Stimulated activated naive B cell treated with anti-CD40 and anti-IgM and Interleukin-4, amounts not matched to agents 10 μg/mL and 1 μg/mL and 100 μg/mL, for 72 hours (primary cell): ENCODE data around the gene GALNT17.

Experiments
- ATAC-seq, 2 donors: fragments of 150-1000 bp; cut with Tn5 transposase; replicated peaks; 2 replicates each; pipeline ENCODE4 v1.10.0; 2021; ENCODE audit warnings: moderate library complexity in 1 of 2
- DNase-seq: peaks from one replicate; pipeline ENCODE4 v3.0.0; 2021
- H3K27ac Mint-ChIP-seq: one replicate; pipeline ENCODE4 v1.8.0; 2022; ENCODE audit warnings: mild to moderate bottlenecking, mixed read lengths
- H3K27me3 Mint-ChIP-seq, 2 donors: one replicate each; pipeline ENCODE4 v1.8.0; 2022; ENCODE audit warnings: mixed read lengths in 2 of 2
- H3K36me3 Mint-ChIP-seq, 2 donors: one replicate each; pipeline ENCODE4 v1.8.0; 2022; ENCODE audit warnings: mixed read lengths in 2 of 2, mild to moderate bottlenecking in 1 of 2
- H3K4me1 Mint-ChIP-seq, 2 donors: one replicate each; pipeline ENCODE4 v1.8.0; 2022; ENCODE audit warnings: mixed read lengths in 2 of 2, mild to moderate bottlenecking in 1 of 2
- H3K4me3 Mint-ChIP-seq, 2 donors: one replicate each; pipeline ENCODE4 v1.8.0; 2022; ENCODE audit warnings: mild to moderate bottlenecking in 2 of 2, mixed read lengths in 2 of 2, moderate library complexity in 1 of 2
- H3K9me3 Mint-ChIP-seq, 2 donors: one replicate each; pipeline ENCODE4 v1.8.0; 2022; ENCODE audit warnings: mixed read lengths in 2 of 2, mild to moderate bottlenecking in 1 of 2

The GALNT17 gene

DNA sequence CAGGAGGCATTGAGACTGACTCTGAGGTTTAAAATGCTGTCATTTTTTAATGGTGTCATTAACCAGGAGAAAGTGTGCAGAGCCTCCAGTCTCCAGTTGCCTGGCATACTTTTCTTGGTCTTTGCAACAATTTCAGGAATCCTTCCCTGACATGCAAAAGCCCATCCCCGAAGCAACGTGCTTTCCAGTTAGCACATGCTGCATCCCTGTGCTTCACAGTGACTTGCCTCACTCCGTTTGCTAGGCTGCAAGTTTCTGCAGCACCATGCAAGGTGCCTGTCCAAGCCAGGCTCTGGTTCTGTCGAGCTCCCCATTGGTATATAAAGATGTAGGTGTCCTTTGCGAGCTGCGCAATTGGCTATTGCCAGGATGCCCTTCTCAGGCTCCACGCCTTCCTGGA is 135.0 kb downstream of the GALNT17 start:
- Mint-ChIP-seq H3K4me3 (no peak overlapping the region), H3K4me1 (no peaks in the 10 kb centered on the region), H3K9me3 (peaks cover 12 to 13% of the 10 kb centered on the region in 2 donors), H3K36me3 (no peaks in the 10 kb centered on the region), H3K27me3 (no peaks in the 10 kb centered on the region), H3K27ac (no peak overlapping the region)
- ATAC-seq (no peak), DNase-seq (no peak)

DNA sequence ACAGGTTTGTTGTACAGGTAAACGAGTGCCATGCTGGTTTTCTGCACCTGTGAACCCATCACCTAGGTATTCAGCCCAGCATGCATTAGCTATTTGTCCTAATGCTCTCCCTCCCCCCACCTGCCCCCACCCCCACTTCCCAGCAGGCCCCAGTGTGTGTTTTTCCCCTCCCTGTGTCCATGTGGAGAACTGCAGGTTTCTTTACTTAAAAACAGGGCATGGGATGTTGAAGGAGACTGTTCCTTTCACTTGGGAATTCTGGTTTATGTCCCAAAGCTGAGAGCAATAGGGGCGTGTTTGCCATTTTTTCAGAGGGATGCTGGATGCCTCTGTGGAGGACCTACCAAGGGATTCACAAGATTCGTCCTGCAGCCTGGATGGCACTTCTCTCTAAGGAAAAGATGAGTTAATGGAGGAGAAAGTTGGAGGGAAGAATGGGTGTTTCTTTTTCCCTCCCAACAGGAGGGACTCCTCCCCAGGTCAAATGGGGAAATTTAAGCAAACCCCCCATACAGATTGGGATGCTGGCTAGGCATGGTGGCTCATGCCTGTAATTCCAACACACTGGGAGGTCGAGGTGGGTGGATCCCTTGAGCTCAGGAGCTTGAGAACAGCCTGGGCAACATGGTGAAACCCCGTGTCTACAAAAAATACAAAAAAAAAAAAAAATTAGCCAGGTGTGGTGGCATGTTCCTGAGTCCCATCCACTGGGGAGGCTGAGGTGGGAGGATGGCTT is 136.0 kb downstream of the GALNT17 start:
- no peaks in the 10 kb centered on the region for H3K4me1 Mint-ChIP-seq
- no peak overlapping the region for H3K4me3 Mint-ChIP-seq
- ATAC-seq (no peak), DNase-seq (no peak)
- H3K27me3 Mint-ChIP-seq: no peaks in the 10 kb centered on the region
- H3K36me3 Mint-ChIP-seq: no peaks in the 10 kb centered on the region
- peaks cover 15 to 21% of the 10 kb centered on the region in 2 donors for H3K9me3 Mint-ChIP-seq
- H3K27ac Mint-ChIP-seq: no peak overlapping the region

DNA sequence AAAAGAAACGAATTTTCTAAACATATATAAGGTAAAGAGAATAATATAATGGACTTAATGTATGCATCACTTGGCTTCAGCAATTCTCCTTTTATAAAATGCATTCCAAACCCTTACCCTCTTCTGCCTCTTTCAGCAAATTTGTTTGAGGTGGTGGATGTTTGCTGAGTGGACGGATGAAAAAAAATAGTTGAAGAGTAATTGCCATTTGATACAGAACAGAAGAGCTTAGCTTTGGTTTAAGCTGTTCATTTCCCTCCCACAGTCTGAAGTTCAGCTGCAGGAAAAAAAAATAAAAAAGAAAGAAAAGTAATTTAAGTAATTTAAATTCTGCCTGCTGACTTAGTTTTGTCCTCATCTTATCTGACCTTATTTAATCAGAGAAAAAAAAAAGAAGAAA is 138.6 kb downstream of the GALNT17 start:
- Mint-ChIP-seq H3K27me3 (no peaks in the 10 kb centered on the region), H3K4me3 (no peak overlapping the region), H3K36me3 (no peaks in the 10 kb centered on the region), H3K27ac (no peak overlapping the region), H3K4me1 (no peaks in the 10 kb centered on the region), H3K9me3 (peaks cover 15 to 20% of the 10 kb centered on the region in 2 donors)
- no peak for DNase-seq
- ATAC-seq: no peak

GRCh38 chr7:71271203-71271602 is 139.3 kb downstream of the GALNT17 start:
- H3K27ac Mint-ChIP-seq: no peak overlapping the region
- H3K9me3 Mint-ChIP-seq: peaks cover 13 to 19% of the 10 kb centered on the region in 2 donors
- H3K4me1 Mint-ChIP-seq: no peaks in the 10 kb centered on the region
- no peaks in the 10 kb centered on the region for H3K27me3 Mint-ChIP-seq
- no peak overlapping the region for H3K4me3 Mint-ChIP-seq
- H3K36me3 Mint-ChIP-seq: no peaks in the 10 kb centered on the region
- ATAC-seq: no peak
- no peak for DNase-seq

GRCh38 chr7:71272509-71273490 is 140.9 kb downstream of the GALNT17 start:
- H3K4me1 Mint-ChIP-seq: no peaks in the 10 kb centered on the region
- H3K27me3 Mint-ChIP-seq: no peaks in the 10 kb centered on the region

GRCh38 chr7:71278257-71278656 is 146.3 kb downstream of the GALNT17 start:
- Mint-ChIP-seq H3K27ac (no peak overlapping the region), H3K4me1 (no peaks in the 10 kb centered on the region), H3K36me3 (no peaks in the 10 kb centered on the region), H3K9me3 (peaks cover 9 to 12% of the 10 kb centered on the region in 2 donors), H3K27me3 (no peaks in the 10 kb centered on the region), H3K4me3 (no peak overlapping the region)
- DNase-seq: no peak
- no peak for ATAC-seq

More at GRCh38 chr7:71272509-71273490, 140.9 kb downstream of the GALNT17 start:
- Mint-ChIP-seq H3K27ac (no peak overlapping the region), H3K9me3 (peaks cover 8 to 20% of the 10 kb centered on the region in 2 donors), H3K36me3 (no peaks in the 10 kb centered on the region), H3K4me3 (no peak overlapping the region)
- no peak for ATAC-seq
- no peak for DNase-seq

- no peak for ATAC-seq
- no peaks in the 10 kb centered on the region for H3K4me1 Mint-ChIP-seq
- H3K9me3 Mint-ChIP-seq: peaks cover 10 to 12% of the 10 kb centered on the region in 2 donors
- no peak overlapping the region for H3K4me3 Mint-ChIP-seq
- no peak for DNase-seq
- no peak overlapping the region for H3K27ac Mint-ChIP-seq
- no peaks in the 10 kb centered on the region for H3K27me3 Mint-ChIP-seq
- no peaks in the 10 kb centered on the region for H3K36me3 Mint-ChIP-seq
These were observed 149.3 kb downstream of the GALNT17 start for GRCh38 chr7:71281261-71281660.

DNA sequence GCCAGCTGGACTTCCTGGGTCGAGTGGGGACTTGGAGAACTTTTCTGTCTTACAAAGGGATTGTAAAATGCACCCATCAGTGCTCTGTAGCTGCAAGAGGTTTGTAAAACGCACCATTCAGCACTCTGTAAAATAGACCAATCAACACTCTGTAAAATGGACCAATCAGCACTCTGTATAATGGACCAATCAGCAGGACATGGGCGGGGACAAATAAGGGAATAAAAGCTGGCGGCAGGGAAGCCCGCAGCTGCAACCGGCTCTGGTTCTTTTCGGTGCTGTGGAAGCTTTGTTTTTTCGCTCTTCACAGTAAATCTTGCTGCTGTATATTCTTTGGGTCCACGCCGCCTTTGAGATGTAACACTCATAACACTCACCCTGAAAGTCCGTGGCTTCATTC is 151.9 kb downstream of the GALNT17 start:
- Mint-ChIP-seq H3K4me3 (no peak overlapping the region), H3K4me1 (no peaks in the 10 kb centered on the region), H3K9me3 (peaks cover 8 to 11% of the 10 kb centered on the region in 2 donors), H3K36me3 (no peaks in the 10 kb centered on the region), H3K27me3 (no peaks in the 10 kb centered on the region), H3K27ac (no peak overlapping the region)
- ATAC-seq (no peak), DNase-seq (no peak)

DNA sequence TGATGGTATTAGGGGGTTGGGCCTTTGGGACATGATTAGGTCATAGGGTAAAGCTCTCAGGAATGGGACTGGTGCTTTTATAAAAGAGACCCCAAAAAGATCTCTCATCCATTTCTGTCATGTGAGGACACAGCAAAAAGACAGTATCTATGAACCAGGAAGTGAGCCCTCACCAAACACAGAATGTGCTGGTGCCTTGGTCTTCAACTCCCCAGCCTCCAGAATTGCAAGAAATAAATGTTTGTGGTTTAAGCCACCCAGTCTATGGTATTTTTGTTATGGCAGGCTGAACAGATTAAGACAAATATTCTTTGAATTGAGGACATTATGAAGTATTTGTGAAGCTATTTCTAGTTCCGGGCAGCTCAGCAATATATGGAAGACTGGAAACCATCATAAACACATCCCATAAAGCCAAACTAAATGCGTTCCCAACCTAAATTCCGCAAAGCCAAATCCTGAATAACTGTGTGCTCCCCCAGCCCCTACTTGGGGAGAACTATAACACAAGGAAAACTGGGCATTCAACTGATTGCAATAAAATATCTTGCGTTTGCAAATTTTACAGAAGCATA is 153.7 kb downstream of the GALNT17 start:
- no peaks in the 10 kb centered on the region for H3K27me3 Mint-ChIP-seq
- DNase-seq (no peak), ATAC-seq (no peak)
- H3K4me1 Mint-ChIP-seq: no peaks in the 10 kb centered on the region
- no peak overlapping the region for H3K4me3 Mint-ChIP-seq
- H3K27ac Mint-ChIP-seq: no peak overlapping the region
- peaks cover 3 to 5% of the 10 kb centered on the region in 2 donors for H3K9me3 Mint-ChIP-seq
- H3K36me3 Mint-ChIP-seq: no peaks in the 10 kb centered on the region

DNA sequence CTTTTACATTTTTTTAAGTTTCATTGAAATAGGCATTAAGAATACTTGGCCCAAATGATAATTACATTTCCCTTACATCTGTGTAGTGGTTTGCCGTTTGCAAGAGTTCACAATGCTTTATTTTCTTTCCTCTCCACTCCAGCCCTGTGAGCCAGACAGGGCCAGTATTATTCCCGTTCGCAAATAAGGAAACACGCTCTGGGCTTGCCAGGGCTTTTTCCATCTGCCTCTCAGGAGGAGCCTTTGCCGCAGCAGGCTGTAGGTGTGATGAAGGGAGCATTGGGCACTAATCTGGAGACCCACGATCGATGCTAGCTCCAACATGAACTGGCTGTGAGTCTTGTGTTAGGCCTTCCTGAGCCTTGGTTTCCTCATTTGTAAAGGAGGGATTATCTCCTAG is 154.4 kb downstream of the GALNT17 start:
- Mint-ChIP-seq H3K4me3 (no peak overlapping the region), H3K27ac (no peak overlapping the region), H3K4me1 (no peaks in the 10 kb centered on the region), H3K36me3 (no peaks in the 10 kb centered on the region), H3K9me3 (peaks cover 3% of the 10 kb centered on the region in 2 donors), H3K27me3 (no peaks in the 10 kb centered on the region)
- no peak for DNase-seq
- ATAC-seq: no peak

- no peaks in the 10 kb centered on the region for H3K4me1 Mint-ChIP-seq
- no peak for DNase-seq
- H3K36me3 Mint-ChIP-seq: no peaks in the 10 kb centered on the region
- H3K27ac Mint-ChIP-seq: no peak overlapping the region
- ATAC-seq: no peak
- H3K9me3 Mint-ChIP-seq: peaks cover 3% of the 10 kb centered on the region in 2 donors
- no peak overlapping the region for H3K4me3 Mint-ChIP-seq
- H3K27me3 Mint-ChIP-seq: no peaks in the 10 kb centered on the region
These were observed 155.0 kb downstream of the GALNT17 start for GRCh38 chr7:71286924-71287323.

DNA sequence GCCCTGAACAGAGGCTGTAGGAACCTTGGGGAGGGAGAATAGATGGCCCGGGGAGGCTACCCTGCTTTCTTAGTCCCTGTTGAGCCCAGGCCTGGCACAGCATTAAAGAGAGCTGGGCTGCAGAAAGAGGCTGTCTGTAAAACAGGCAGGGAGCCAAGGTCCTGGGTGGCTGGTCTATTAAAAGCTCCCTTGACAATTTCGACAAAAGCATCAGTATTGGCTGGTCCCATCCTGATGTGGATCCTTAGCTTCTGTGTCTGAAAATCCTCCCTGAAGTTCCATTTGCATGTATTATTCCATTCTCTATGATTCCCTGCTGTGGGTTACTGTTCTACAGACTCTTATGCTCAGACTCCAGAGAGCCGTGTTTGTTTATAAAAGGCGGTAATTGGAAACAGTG is 158.5 kb downstream of the GALNT17 start:
- no peaks in the 10 kb centered on the region for H3K36me3 Mint-ChIP-seq
- no peaks in the 10 kb centered on the region for H3K27me3 Mint-ChIP-seq
- peaks cover 0 to 4% of the 10 kb centered on the region in 2 donors for H3K9me3 Mint-ChIP-seq
- no peak for DNase-seq
- H3K4me1 Mint-ChIP-seq: no peaks in the 10 kb centered on the region
- H3K4me3 Mint-ChIP-seq: no peak overlapping the region
- no peak for ATAC-seq
- H3K27ac Mint-ChIP-seq: no peak overlapping the region

DNA sequence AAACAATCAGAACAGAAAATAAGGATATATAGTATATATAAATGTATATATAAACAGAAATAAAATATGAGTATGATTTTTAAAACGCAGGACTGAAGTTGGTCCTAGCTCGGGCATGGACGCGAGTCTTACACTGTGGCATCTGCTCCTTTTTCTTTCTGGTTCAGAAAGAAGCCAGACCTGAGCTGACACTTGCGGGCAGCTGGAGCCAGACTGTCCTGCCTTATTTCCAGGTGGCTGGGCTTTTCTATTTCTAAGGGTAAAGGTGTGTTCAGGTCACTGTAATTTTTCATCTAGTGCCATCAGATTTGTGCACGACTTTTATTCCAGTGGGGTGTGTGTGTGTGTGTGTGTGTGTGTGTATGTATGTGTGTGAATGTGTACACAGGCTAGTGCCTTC is 166.4 kb downstream of the GALNT17 start:
- DNase-seq (no peak), ATAC-seq (no peak)
- Mint-ChIP-seq H3K4me3 (no peak overlapping the region), H3K27ac (no peak overlapping the region), H3K36me3 (no peaks in the 10 kb centered on the region), H3K4me1 (no peaks in the 10 kb centered on the region), H3K9me3 (no peaks in the 10 kb centered on the region), H3K27me3 (no peaks in the 10 kb centered on the region)

- no peak overlapping the region for H3K4me3 Mint-ChIP-seq
- H3K9me3 Mint-ChIP-seq: no peaks in the 10 kb centered on the region
- DNase-seq: no peak
- ATAC-seq: no peak
- no peak overlapping the region for H3K27ac Mint-ChIP-seq
- no peaks in the 10 kb centered on the region for H3K36me3 Mint-ChIP-seq
- no peaks in the 10 kb centered on the region for H3K4me1 Mint-ChIP-seq
- no peaks in the 10 kb centered on the region for H3K27me3 Mint-ChIP-seq
These were observed 168.1 kb downstream of the GALNT17 start for GRCh38 chr7:71300086-71300485.
